Femur (tissue), 1 donor: ENCODE measurements around the gene CSNK2B.
A peak's percentile ranks its signal among the peaks of the same experiment; 100 is the strongest.

Experiments used
- DNase-seq: peaks from one replicate; pipeline ENCODE4 v3.0.0-alpha.2; 2017

CSNK2B gene

GRCh38 chr6:31665501-31666336 is at the start of gene CSNK2B:
Gene CSNK2B (plus strand): TSS chr6:31666080. CDS start chr6:31666832, 752 bp downstream.
- DNase-seq: peak; percentile 99

GRCh38 chr6:31617010-31617409 is 48.9 kb upstream of the CSNK2B start:
- no peak for DNase-seq

GRCh38 chr6:31619805-31620585 is 45.9 kb upstream of the CSNK2B start:
- peak; percentile 99 for DNase-seq

GRCh38 chr6:31620586-31621319 is 45.1 kb upstream of the CSNK2B start, which contains the start of gene PRRC2A:
Gene PRRC2A (plus strand): TSS chr6:31620715. CDS start chr6:31622790, 2,075 bp downstream.
- DNase-seq: peak; percentile 88

- DNase-seq: no peak
Measured at GRCh38 chr6:31621320-31621939, 44.5 kb upstream of the CSNK2B start.

GRCh38 chr6:31621991-31622390 is 43.9 kb upstream of the CSNK2B start:
- no peak for DNase-seq

GRCh38 chr6:31622684-31623091 is 43.2 kb upstream of the CSNK2B start:
- DNase-seq: no peak

- DNase-seq: no peak
Measured at GRCh38 chr6:31624070-31624469, 41.8 kb upstream of the CSNK2B start.

GRCh38 chr6:31626952-31627351 is 38.9 kb upstream of the CSNK2B start:
- no peak for DNase-seq

- DNase-seq: no peak
Measured at GRCh38 chr6:31627690-31628287, 38.1 kb upstream of the CSNK2B start.

- DNase-seq: no peak
Measured at GRCh38 chr6:31629014-31629413, 36.9 kb upstream of the CSNK2B start.

GRCh38 chr6:31630177-31630934 is 35.5 kb upstream of the CSNK2B start:
- DNase-seq: no peak

- no peak for DNase-seq
Measured at GRCh38 chr6:31631209-31631608, 34.7 kb upstream of the CSNK2B start.

- no peak for DNase-seq
Measured at GRCh38 chr6:31631681-31632278, 34.1 kb upstream of the CSNK2B start.

GRCh38 chr6:31632279-31632946 is 33.5 kb upstream of the CSNK2B start:
- DNase-seq: no peak

GRCh38 chr6:31633447-31633846 is 32.4 kb upstream of the CSNK2B start:
- DNase-seq: no peak

- no peak for DNase-seq
Measured at GRCh38 chr6:31634131-31634530, 31.7 kb upstream of the CSNK2B start.

- DNase-seq: no peak
Measured at GRCh38 chr6:31634969-31635575, 30.8 kb upstream of the CSNK2B start.

- DNase-seq: no peak
Measured at GRCh38 chr6:31636698-31637596, 28.9 kb upstream of the CSNK2B start.
